ENCODE results near the gene FAIM2. TPM values are rescaled to one million over a fixed set of nuclear protein-coding genes. Genes with fewer than 3 reads are reported as not detected.

FAIM2 gene
- total RNA-seq, 4 donors from 2014 or later = 4.1 to 10.3 (median 7.4) TPM

- TF ChIP-seq EP300 (IDR thresholded peaks at IDR 0.05) (no peak), POLR2A (IDR thresholded peaks at IDR 0.05; ENCODE audit: low read depth) (no peak), POLR2AphosphoS5 (IDR thresholded peaks at IDR 0.05) (no peak), CTCF (IDR thresholded peaks at IDR 0.05) (no peak)
- H3K27ac ChIP-seq (replicated peaks in 1 of 4) = no peak overlapping the region
- no peaks in the 10 kb centered on the region for H3K36me3 ChIP-seq
- H3K9me3 ChIP-seq = no peaks in the 10 kb centered on the region
- no peaks in the 10 kb centered on the region for H3K4me1 ChIP-seq
- H3K27me3 ChIP-seq = peaks cover 0 to 26% (median 0%) of the 10 kb centered on the region in 4 donors
- no peak overlapping the region for H3K4me3 ChIP-seq
- intact Hi-C loops (cut with DNase I) = no loop called here
- no CpG with 5 or more reads among the region's 4 CpGs for WGBS
- no peak for DNase-seq (ENCODE audit: extremely low spot score)
These were observed 6.4 kb downstream of the FAIM2 start for GRCh38 chr12:49897276-49897675.

GRCh38 chr12:49895773-49896172 is 7.9 kb downstream of the FAIM2 start:
- 82% methylated on average over 7 of the region's 9 CpGs for WGBS
- Histone ChIP-seq H3K9me3 (no peaks in the 10 kb centered on the region), H3K4me3 (no peak overlapping the region), H3K36me3 (no peaks in the 10 kb centered on the region), H3K27ac (replicated peaks in 1 of 4) (no peak overlapping the region), H3K27me3 (peaks cover 0 to 26% (median 0%) of the 10 kb centered on the region in 4 donors), H3K4me1 (no peaks in the 10 kb centered on the region)
- DNase-seq (ENCODE audit: extremely low spot score) = no peak
- intact Hi-C loops (cut with DNase I) = no loop called here
- TF ChIP-seq POLR2A (IDR thresholded peaks at IDR 0.05; ENCODE audit: low read depth) = no peak
- TF ChIP-seq POLR2AphosphoS5 (IDR thresholded peaks at IDR 0.05) = no peak
- no peak for TF ChIP-seq CTCF (IDR thresholded peaks at IDR 0.05)
- TF ChIP-seq EP300 (IDR thresholded peaks at IDR 0.05) = no peak

GRCh38 chr12:49894751-49895148 is 8.9 kb downstream of the FAIM2 start:
- Histone ChIP-seq H3K4me1 (no peaks in the 10 kb centered on the region), H3K27ac (replicated peaks in 1 of 4) (no peak overlapping the region), H3K27me3 (peaks cover 0 to 19% (median 0%) of the 10 kb centered on the region in 4 donors), H3K4me3 (no peak overlapping the region), H3K9me3 (no peaks in the 10 kb centered on the region), H3K36me3 (no peaks in the 10 kb centered on the region)
- no peak for DNase-seq (ENCODE audit: extremely low spot score)
- WGBS = 69% methylated on average over 5 of the region's 5 CpGs
- intact Hi-C loops (cut with DNase I) = no loop called here
- TF ChIP-seq POLR2AphosphoS5 (IDR thresholded peaks at IDR 0.05) = no peak
- no peak for TF ChIP-seq EP300 (IDR thresholded peaks at IDR 0.05)
- no peak for TF ChIP-seq CTCF (IDR thresholded peaks at IDR 0.05)
- TF ChIP-seq POLR2A (IDR thresholded peaks at IDR 0.05; ENCODE audit: low read depth) = no peak

GRCh38 chr12:49893753-49894750 is 9.6 kb downstream of the FAIM2 start:
- no peaks in the 10 kb centered on the region for H3K36me3 ChIP-seq
- peaks cover 0 to 21% (median 0%) of the 10 kb centered on the region in 4 donors for H3K27me3 ChIP-seq
- intact Hi-C loops (cut with DNase I) = no loop called here
- no peak for DNase-seq (ENCODE audit: extremely low spot score)
- no peaks in the 10 kb centered on the region for H3K9me3 ChIP-seq
- H3K4me1 ChIP-seq = no peaks in the 10 kb centered on the region
- 95% methylated on average over 10 of the region's 10 CpGs for WGBS
- H3K27ac ChIP-seq (replicated peaks in 1 of 4) = no peak overlapping the region
- no peak overlapping the region for H3K4me3 ChIP-seq
- no peak for TF ChIP-seq CTCF (IDR thresholded peaks at IDR 0.05)
- TF ChIP-seq POLR2AphosphoS5 (IDR thresholded peaks at IDR 0.05) = no peak
- no peak for TF ChIP-seq EP300 (IDR thresholded peaks at IDR 0.05)
- TF ChIP-seq POLR2A (IDR thresholded peaks at IDR 0.05; ENCODE audit: low read depth) = no peak

Data from esophagus muscularis mucosa (tissue), 4 donors.